ENCODE data around the gene PDC.
"Not testable (repeated sequence)": the region's sequence is repeated elsewhere in the genome, so short reads cannot be mapped to it uniquely, and the experiment has no call there.

The PDC gene

GRCh38 chr1:186465946-186466345 lies 5.0 kb upstream of the PDC start:
- Histone ChIP-seq H3K4me3 (ENCODE audit: low read depth, low read length) (no peak overlapping the region), H3K36me3 (replicated peaks) (no peaks in the 10 kb centered on the region), H3K27me3 (replicated peaks) (no peaks in the 10 kb centered on the region), H3K27ac (no peak overlapping the region)
- no peak for DNase-seq
- in situ Hi-C loops (cut with HindIII; ENCODE audit: low pct_ligation_motif_present, low sequenced_read_pairs), result no loop called here
- TF ChIP-seq CTCF (IDR thresholded peaks at IDR 0.05; ENCODE audit: low read depth, low read length, missing control alignments), result no peak

- H3K27ac ChIP-seq; H3K4me3 ChIP-seq (ENCODE audit: low read depth, low read length); H3K27me3 ChIP-seq (replicated peaks); in situ Hi-C loops (cut with HindIII; ENCODE audit: low pct_ligation_motif_present, low sequenced_read_pairs); DNase-seq; H3K36me3 ChIP-seq (replicated peaks): not testable (repeated sequence)
These were observed 4.6 kb upstream of the PDC start for GRCh38 chr1:186465491-186465890.

- Histone ChIP-seq H3K36me3 (replicated peaks) (no peaks in the 10 kb centered on the region), H3K27ac (no peak overlapping the region), H3K27me3 (replicated peaks) (no peaks in the 10 kb centered on the region), H3K4me3 (ENCODE audit: low read depth, low read length) (no peak overlapping the region)
- in situ Hi-C loops (cut with HindIII; ENCODE audit: low pct_ligation_motif_present, low sequenced_read_pairs), result no loop called here
- no peak for TF ChIP-seq CTCF (IDR thresholded peaks at IDR 0.05; ENCODE audit: low read depth, low read length, missing control alignments)
- no peak for DNase-seq
These were observed 3.0 kb upstream of the PDC start for GRCh38 chr1:186463926-186464325.

- no peak for DNase-seq
- Histone ChIP-seq H3K4me3 (ENCODE audit: low read depth, low read length) (no peak overlapping the region), H3K36me3 (replicated peaks) (no peaks in the 10 kb centered on the region), H3K27ac (no peak overlapping the region), H3K27me3 (replicated peaks) (no peaks in the 10 kb centered on the region)
- in situ Hi-C loops (cut with HindIII; ENCODE audit: low pct_ligation_motif_present, low sequenced_read_pairs), result no loop called here
- TF ChIP-seq CTCF (IDR thresholded peaks at IDR 0.05; ENCODE audit: low read depth, low read length, missing control alignments), result no peak
These were observed 2.6 kb upstream of the PDC start for GRCh38 chr1:186463511-186463910.

- H3K4me3 ChIP-seq (ENCODE audit: low read depth, low read length); in situ Hi-C loops (cut with HindIII; ENCODE audit: low pct_ligation_motif_present, low sequenced_read_pairs); DNase-seq; H3K27me3 ChIP-seq (replicated peaks); H3K36me3 ChIP-seq (replicated peaks); H3K27ac ChIP-seq: not testable (repeated sequence)
These were observed 1.8 kb downstream of the PDC start for GRCh38 chr1:186459161-186459560.

- Histone ChIP-seq H3K36me3 (replicated peaks) (no peaks in the 10 kb centered on the region), H3K27ac (no peak overlapping the region), H3K4me3 (ENCODE audit: low read depth, low read length) (no peak overlapping the region), H3K27me3 (replicated peaks) (no peaks in the 10 kb centered on the region)
- DNase-seq, result no peak
- in situ Hi-C loops (cut with HindIII; ENCODE audit: low pct_ligation_motif_present, low sequenced_read_pairs), result no loop called here
- no peak for TF ChIP-seq CTCF (IDR thresholded peaks at IDR 0.05; ENCODE audit: low read depth, low read length, missing control alignments)
These were observed 4.1 kb downstream of the PDC start for GRCh38 chr1:186456729-186457255.

- no peak overlapping the region for H3K4me3 ChIP-seq (ENCODE audit: low read depth, low read length)
- no peaks in the 10 kb centered on the region for H3K36me3 ChIP-seq (replicated peaks)
- no peak overlapping the region for H3K27ac ChIP-seq
- in situ Hi-C loops (cut with HindIII; ENCODE audit: low pct_ligation_motif_present, low sequenced_read_pairs), result no loop called here
- no peak for DNase-seq
- TF ChIP-seq CTCF (IDR thresholded peaks at IDR 0.05; ENCODE audit: low read depth, low read length, missing control alignments), result no peak
- no peaks in the 10 kb centered on the region for H3K27me3 ChIP-seq (replicated peaks)
These were observed 5.9 kb downstream of the PDC start for GRCh38 chr1:186454981-186455380.

All from brain microvascular endothelial cell (primary cell).